Heart right ventricle (tissue), 16 donors: Measurements from ENCODE around the gene PRKCE. TPM values are rescaled to one million over a fixed set of nuclear protein-coding genes. Genes with fewer than 3 reads are reported as not detected.

Experiments used
- ATAC-seq, 8 donors: fragments of 200-7000 bp; cut with Tn5 transposase; one replicate each; pipeline ENCODE4 v1.9.1; 2020; ENCODE audit warnings: mild to moderate bottlenecking in 8 of 8, moderate library complexity in 8 of 8, moderate number of reproducible peaks in 1 of 8
- DNase-seq, 2 donors: peaks; one replicate each; pipeline ENCODE4 v3.0.0-alpha.2; 2020
- H3K27ac ChIP-seq, 10 donors: fragments of 200-600 bp; sonication (generic) in 2 of 10; one replicate each; pipeline versions ENCODE4 v1.5.0 to v1.8.0; 2020 to 2022; ENCODE audit warnings: mild to moderate bottlenecking in 3 of 10
- H3K27me3 ChIP-seq, 7 donors: fragments of 200-600 bp; one replicate each; pipeline ENCODE4 v1.8.0; 2021 to 2022; ENCODE audit warnings: mild to moderate bottlenecking in 2 of 7
- H3K36me3 ChIP-seq, 9 donors: fragments of 200-600 bp; sonication (generic) in 1 of 9; one replicate each; pipeline versions ENCODE4 v1.5.0 to v1.8.0; 2020 to 2022; ENCODE audit warnings: mild to moderate bottlenecking in 2 of 9
- H3K4me1 ChIP-seq, 9 donors: fragments of 200-600 bp; sonication (generic) in 1 of 9; one replicate each; pipeline versions ENCODE4 v1.5.0 to v1.8.0; 2020 to 2022; ENCODE audit warnings: mild to moderate bottlenecking in 4 of 9
- H3K4me3 ChIP-seq, 10 donors: fragments of 200-600 bp; sonication (generic) in 2 of 10; one replicate each; pipeline versions ENCODE4 v1.5.0 to v1.8.0; 2020 to 2022; ENCODE audit warnings: mild to moderate bottlenecking in 7 of 10, moderate library complexity in 2 of 10
- H3K9me3 ChIP-seq, 11 donors: fragments of 200-600 bp in 10 of 11; sonication (generic) in 2 of 11; one replicate each; pipeline versions ENCODE4 v1.5.0 to v1.8.0; 2013 to 2022; ENCODE audit warnings: mild to moderate bottlenecking in 2 of 11, control low read depth in 1 of 11, moderate library complexity in 1 of 11
- WGBS, 2 donors: extraction: QIAGEN DNeasy Blood & Tissue Kit; methylation state at CpG; one replicate each; pipeline ENCODE4 v1.1.7; 2013; ENCODE audit warnings: inconsistent platforms in 1 of 2; 5-methylcytosine and 5-hydroxymethylcytosine counted together
- intact Hi-C, 10 donors: fragments of 100-400 bp; cut with DNase I; formaldehyde crosslinking; loops; one replicate each; pipeline versions ENCODE4 v1.11.1 to v1.14.2; 2022
- polyA plus RNA-seq, 2 donors: library from polyadenylated mRNA; stranded (reverse); fragments of 200-250 nt; gene quantifications; one replicate each; pipeline ENCODE4 v1.2.3, GENCODE V29; 2013
- total RNA-seq, 10 donors: library from RNA; stranded (reverse); fragmentation: NEBNext Ultra II Directional in 3 of 10; extraction: Animal tissue kit (Norgen Biotek cat#: 25700) in 3 of 10; gene quantifications; one replicate each; pipeline versions ENCODE4 v1.2.1 to v1.2.4, GENCODE V29; 2021 to 2023
- TF ChIP-seq, protein P1 (sequence below), 9 donors: fragments of 200-600 bp; sonication (generic) in 2 of 9; IDR thresholded peaks; one replicate each; pipeline versions ENCODE4 v1.5.0 to v1.8.0; 2021 to 2022; ENCODE audit warnings: antibody characterized with exemption in 9 of 9, mild to moderate bottlenecking in 5 of 9, moderate library complexity in 1 of 9
- donor health status: Arrhythmogenic right ventricular cardiomyopathy.
- donor health status: ischemic (EF 13 %, LVEDD 7.1; RV severe dilation, severe dysfunction).
- donor health status: healthy with polysubstance abuse.
- donor health status: DM: no; HTN: yes; CAD: no.
- donor health status: DM: no; HTN: no; CAD: no.
- donor health status: ischemic (EF 25% LVEDD 6.9; RV normal size, moderate dysfunction).
- donor health status: ischemic (EF 25% LVEDD 5.7; RV mildly dilated, moderate dysfunction).
- donor health status: healthy.
- donor health status: DM: yes; HTN: yes; CAD: no.
- donor health status: Ischemic cardiomyopathy.
- donor health status: ischemic (EF 35%, LVEDD 5.7; RV mildly dilated, moderate dysfunction).
- donor health status: nonischemic (EF 11% LVEDD 7.7; RV severe dilation, severe dysfunction).
- donor health status: DM: yes; HTN: yes; CAD: no.
- donor health status: PGD.
- donor health status: ischemic (EF 29% LVEDD 5.4; RV normal size, mild dysfunction).
- donor health status: nonischemic (EF 23%, LVEDD 6.1; RV moderate dilation, normal function).

Gene PRKCE
- total and polyA plus RNA-seq, 12 donors: 3.7 to 22.7 (median 16.7) TPM

DNA sequence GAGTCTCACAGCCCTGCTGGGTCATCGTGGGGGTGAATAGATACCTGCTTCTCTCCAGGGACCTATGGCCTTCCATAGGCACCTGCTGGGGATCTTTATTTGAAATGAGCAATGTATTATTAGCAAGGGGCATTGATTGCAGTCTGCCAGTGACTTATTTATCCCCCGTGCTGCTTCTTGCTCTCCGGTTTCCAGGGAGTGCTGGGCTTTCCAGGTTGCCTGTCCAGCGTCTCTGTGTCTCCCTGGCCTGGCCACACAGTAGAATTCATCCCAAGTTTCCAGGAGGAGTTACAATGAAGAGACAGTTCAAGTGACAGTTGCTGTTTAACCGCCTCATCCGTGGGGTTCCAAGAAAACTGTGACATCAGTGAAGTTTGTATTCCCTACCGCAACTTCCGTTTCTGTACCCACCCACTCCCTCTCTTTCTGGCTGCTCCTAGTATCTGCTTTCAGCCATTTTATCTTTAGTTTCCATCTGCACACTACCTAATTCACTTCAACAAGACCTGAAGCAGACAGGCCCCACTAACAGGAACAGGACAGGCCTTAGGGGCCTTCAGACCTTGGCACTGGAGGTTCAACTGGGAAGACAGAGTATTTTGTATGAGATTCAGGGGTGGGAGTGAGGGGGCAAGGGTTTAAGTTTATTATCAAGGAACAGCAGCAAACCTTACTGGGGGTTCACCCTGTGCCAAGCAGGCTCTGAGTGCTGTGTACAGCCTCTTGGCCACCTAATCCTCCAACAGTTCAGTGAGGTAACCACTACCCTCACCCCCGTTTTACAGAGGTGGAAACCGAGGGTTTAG, 134.8 kb downstream of the PRKCE start:
- Histone ChIP-seq H3K4me1 (peaks cover 3 to 44% (median 29%) of the 10 kb centered on the region in 9 donors), H3K27ac (no peak overlapping the region), H3K4me3 (no peak overlapping the region), H3K36me3 (no peaks in the 10 kb centered on the region), H3K9me3 (no peaks in the 10 kb centered on the region), H3K27me3 (no peaks in the 10 kb centered on the region)
- TF ChIP-seq, protein P1, sequence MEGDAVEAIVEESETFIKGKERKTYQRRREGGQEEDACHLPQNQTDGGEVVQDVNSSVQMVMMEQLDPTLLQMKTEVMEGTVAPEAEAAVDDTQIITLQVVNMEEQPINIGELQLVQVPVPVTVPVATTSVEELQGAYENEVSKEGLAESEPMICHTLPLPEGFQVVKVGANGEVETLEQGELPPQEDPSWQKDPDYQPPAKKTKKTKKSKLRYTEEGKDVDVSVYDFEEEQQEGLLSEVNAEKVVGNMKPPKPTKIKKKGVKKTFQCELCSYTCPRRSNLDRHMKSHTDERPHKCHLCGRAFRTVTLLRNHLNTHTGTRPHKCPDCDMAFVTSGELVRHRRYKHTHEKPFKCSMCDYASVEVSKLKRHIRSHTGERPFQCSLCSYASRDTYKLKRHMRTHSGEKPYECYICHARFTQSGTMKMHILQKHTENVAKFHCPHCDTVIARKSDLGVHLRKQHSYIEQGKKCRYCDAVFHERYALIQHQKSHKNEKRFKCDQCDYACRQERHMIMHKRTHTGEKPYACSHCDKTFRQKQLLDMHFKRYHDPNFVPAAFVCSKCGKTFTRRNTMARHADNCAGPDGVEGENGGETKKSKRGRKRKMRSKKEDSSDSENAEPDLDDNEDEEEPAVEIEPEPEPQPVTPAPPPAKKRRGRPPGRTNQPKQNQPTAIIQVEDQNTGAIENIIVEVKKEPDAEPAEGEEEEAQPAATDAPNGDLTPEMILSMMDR (IDR thresholded peaks at IDR 0.05): no peak
- ATAC-seq: no peak
- intact Hi-C loops: loop anchor here in 1 of 10 donors (10.0 kb wide), 1 partner anchor 149 kb away; no protein-coding TSS in a partner anchor
- no peak for DNase-seq
- WGBS, 2 donors: 90 to 95% methylated on average over 10 of the region's 10 CpGs

DNA sequence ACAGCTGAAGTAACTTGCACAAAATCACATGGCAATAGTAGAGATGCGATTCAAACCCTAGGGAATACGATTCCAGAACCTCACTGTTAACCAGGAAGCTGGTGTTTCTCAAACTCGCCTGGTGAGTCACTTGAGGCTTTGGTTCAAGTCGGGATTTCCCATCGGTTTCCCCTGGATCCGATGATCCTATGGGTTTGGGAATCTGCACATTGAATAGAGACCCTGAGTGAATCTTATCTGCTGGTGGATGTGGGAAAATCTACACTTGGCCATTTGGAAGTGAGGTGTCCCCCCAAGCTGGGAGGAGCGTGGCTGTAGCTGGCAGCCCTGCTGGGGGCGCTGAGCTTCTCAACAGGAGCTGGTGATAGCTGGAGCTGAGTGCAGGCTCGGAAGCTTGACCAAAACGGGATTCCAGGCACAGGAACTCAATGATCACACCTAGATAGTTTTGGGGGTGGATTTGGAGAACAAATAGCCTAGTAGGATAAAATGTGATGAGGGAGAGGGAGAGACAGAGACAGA, 135.4 kb downstream of the PRKCE start:
- DNase-seq (no peak), ATAC-seq (no peak)
- no peaks in the 10 kb centered on the region for H3K27me3 ChIP-seq
- no peak overlapping the region for H3K4me3 ChIP-seq
- peaks cover 3 to 51% (median 33%) of the 10 kb centered on the region in 9 donors for H3K4me1 ChIP-seq
- WGBS, 2 donors: 86 to 88% methylated on average over 10 of the region's 10 CpGs
- H3K9me3 ChIP-seq: no peaks in the 10 kb centered on the region
- H3K27ac ChIP-seq: no peak overlapping the region
- no peaks in the 10 kb centered on the region for H3K36me3 ChIP-seq
- TF ChIP-seq, protein P1 (IDR thresholded peaks at IDR 0.05): no peak
- intact Hi-C loops: loop anchor here in 1 of 10 donors (10.0 kb wide), 1 partner anchor 148 kb away; no protein-coding TSS in a partner anchor

DNA sequence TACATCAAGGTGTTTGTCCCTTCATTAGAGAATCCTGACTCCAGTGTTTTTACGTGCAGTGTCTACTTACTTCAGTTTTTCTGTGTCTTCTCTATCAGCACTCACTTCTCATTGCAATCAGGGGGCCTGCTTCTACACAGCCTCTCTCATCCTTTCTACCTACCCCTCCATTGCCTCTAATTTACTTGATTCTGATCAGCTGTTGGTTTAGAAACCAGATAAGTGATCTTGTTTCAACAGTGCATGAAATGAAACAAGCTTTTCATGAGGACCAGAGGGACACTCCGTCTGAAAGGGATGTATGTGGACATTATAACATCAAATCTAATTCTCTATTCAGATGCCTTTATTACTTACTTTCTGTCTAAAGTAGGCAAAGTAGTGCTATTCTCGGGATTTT, 136.9 kb downstream of the PRKCE start:
- no peak for DNase-seq
- H3K27me3 ChIP-seq: no peaks in the 10 kb centered on the region
- no peaks in the 10 kb centered on the region for H3K9me3 ChIP-seq
- TF ChIP-seq, protein P1 (IDR thresholded peaks at IDR 0.05): no peak
- no peak overlapping the region for H3K27ac ChIP-seq
- 91 to 96% methylated on average over 3 of the region's 3 CpGs for WGBS, 2 donors
- intact Hi-C loops: loop anchor here in 1 of 10 donors (10.0 kb wide), 1 partner anchor 146 kb away; no protein-coding TSS in a partner anchor
- H3K4me3 ChIP-seq: no peak overlapping the region
- H3K4me1 ChIP-seq: peaks cover 3 to 46% (median 30%) of the 10 kb centered on the region in 9 donors
- no peaks in the 10 kb centered on the region for H3K36me3 ChIP-seq
- ATAC-seq: no peak

DNA sequence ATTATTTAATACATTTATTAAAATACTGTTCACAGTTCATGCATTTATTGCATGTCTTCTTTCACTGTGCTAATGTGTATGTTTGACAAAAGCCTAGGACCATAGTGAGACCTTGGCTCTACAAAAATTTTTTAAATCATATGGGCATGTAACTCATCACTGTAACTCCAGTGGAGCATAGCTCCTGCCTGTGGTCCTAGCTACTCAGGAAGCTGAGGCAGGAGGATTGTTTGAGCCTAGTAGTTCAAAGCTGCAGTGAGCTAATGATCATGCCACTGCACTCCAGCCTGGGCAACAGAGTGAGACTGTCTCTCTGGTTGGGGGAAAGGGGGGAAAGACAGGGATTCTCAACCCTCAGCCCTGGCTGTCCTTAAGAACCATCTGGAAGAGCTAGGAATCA, 137.8 kb downstream of the PRKCE start:
- intact Hi-C loops: loop anchor here in 1 of 10 donors (10.0 kb wide), 1 partner anchor 145 kb away; no protein-coding TSS in a partner anchor
- Histone ChIP-seq H3K27ac (peak overlapping the region in 8 of 10 donors; percentile 0 to 83 (median 56)), H3K27me3 (no peaks in the 10 kb centered on the region), H3K4me1 (peaks cover 3 to 51% (median 37%) of the 10 kb centered on the region in 9 donors), H3K4me3 (no peak overlapping the region), H3K36me3 (no peaks in the 10 kb centered on the region), H3K9me3 (no peaks in the 10 kb centered on the region)
- DNase-seq: no peak
- TF ChIP-seq, protein P1 (IDR thresholded peaks at IDR 0.05): no peak
- no peak for ATAC-seq
